SU-DHL-6 (cell line): ENCODE data around the gene ETS1.

Experiments
- H2AFZ ChIP-seq: fragments of 200-600 bp; sonication (generic); 2 replicates; pipeline ENCODE4 v1.6.1; 2014; ENCODE audit warnings: low read depth, mild to moderate bottlenecking, moderate library complexity, mixed read lengths, antibody characterized with exemption, low read length; ENCODE audit not compliant: severe bottlenecking
- H3F3A ChIP-seq: fragments of 200-600 bp; shearing (Covaris generic); 2 replicates; pipeline ENCODE4 v1.6.0; 2016; ENCODE audit warnings: antibody characterized with exemption, mild to moderate bottlenecking; ENCODE audit not compliant: insufficient read depth
- H3K27ac ChIP-seq: fragments of 200-600 bp; sonication (generic); 2 replicates; pipeline ENCODE4 v1.5.1; 2016; ENCODE audit warnings: low read depth, mild to moderate bottlenecking, low read length, moderate library complexity, mixed read lengths
- H3K27me3 ChIP-seq: fragments of 200-600 bp; sonication (generic), shearing (Covaris generic); 2 replicates; pipeline ENCODE4 v1.6.0; 2014; ENCODE audit warnings: mild to moderate bottlenecking, low read length
- H3K36me3 ChIP-seq: fragments of 200-600 bp; sonication (generic); 2 replicates; pipeline ENCODE4 v1.6.1; 2014; ENCODE audit warnings: mild to moderate bottlenecking, low read length, mixed read lengths
- H3K4me2 ChIP-seq: fragments of 300-600, 200-600 bp; shearing (Covaris generic), sonication (generic); 2 replicates; pipeline ENCODE4 v1.6.0; 2014; ENCODE audit warnings: low read length, low read depth, mild to moderate bottlenecking; ENCODE audit not compliant: poor library complexity, severe bottlenecking
- H3K4me3 ChIP-seq: fragments of 200-600 bp; sonication (generic); 2 replicates; pipeline ENCODE4 v1.5.1; 2014; ENCODE audit warnings: antibody characterized with exemption, low read length, mild to moderate bottlenecking, mixed read lengths; ENCODE audit not compliant: insufficient read depth, poor library complexity, severe bottlenecking
- H3K79me2 ChIP-seq: fragments of 200-600 bp; sonication (generic); 2 replicates; pipeline ENCODE4 v1.6.1; 2014; ENCODE audit warnings: mild to moderate bottlenecking, low read length, moderate library complexity; ENCODE audit not compliant: insufficient read depth
- H3K9ac ChIP-seq: fragments of 200-600 bp; sonication (generic); 2 replicates; pipeline ENCODE4 v1.7.0; 2014; ENCODE audit warnings: mild to moderate bottlenecking, low read length
- H3K9me2 ChIP-seq: fragments of 200-600 bp; sonication (generic); replicated peaks from 2 replicates; pipeline ENCODE4 v1.6.1; 2014; ENCODE audit warnings: low read length; ENCODE audit not compliant: insufficient read depth
- H3K9me3 ChIP-seq: fragments of 200-600 bp; sonication (generic); 2 replicates; pipeline ENCODE4 v1.6.1; 2014; ENCODE audit warnings: low read length, mixed read lengths; ENCODE audit not compliant: insufficient read depth
- H4K20me1 ChIP-seq: fragments of 200-600 bp; sonication (generic); 2 replicates; pipeline ENCODE4 v1.6.1; 2014; ENCODE audit warnings: low read depth, mild to moderate bottlenecking, antibody characterized with exemption, low read length, moderate library complexity, mixed read lengths
- CTCF ChIP-seq: fragments of 200-600 bp; sonication (generic); IDR thresholded peaks from one replicate; pipeline ENCODE4 v1.5.1; 2017; ENCODE audit warnings: antibody characterized with exemption, mild to moderate bottlenecking, low read length, moderate library complexity; ENCODE audit not compliant: insufficient read depth, poor library complexity, severe bottlenecking
- EZH2phosphoT487 ChIP-seq: fragments of 200-600 bp; sonication (generic), shearing (Covaris generic); conservative IDR thresholded peaks from 2 replicates; pipeline ENCODE4 v1.6.1; 2018; ENCODE audit warnings: mild to moderate bottlenecking, antibody characterized with exemption, low read length, moderate library complexity, mixed read lengths

Gene ETS1

GRCh38 chr11:128626913-128627665, 39.7 kb upstream of the ETS1 start:
- Histone ChIP-seq H4K20me1 (no peaks in the 10 kb centered on the region), H3K9me2 (no peaks in the 10 kb centered on the region), H2AFZ (peak overlapping the region; percentile 29), H3K4me2 (peak overlapping the region; percentile 73), H3K27ac (peak overlapping the region; percentile 100), H3K79me2 (no peaks in the 10 kb centered on the region), H3K9ac (peak overlapping the region; percentile 65), H3K9me3 (no peaks in the 10 kb centered on the region), H3K4me3 (no peak overlapping the region), H3K36me3 (no peaks in the 10 kb centered on the region), H3K27me3 (no peaks in the 10 kb centered on the region), H3F3A (peaks cover 53% of the 10 kb centered on the region)
- no peak for TF ChIP-seq EZH2phosphoT487
- TF ChIP-seq CTCF, result no peak

GRCh38 chr11:128625746-128626145, 38.4 kb upstream of the ETS1 start:
- peak overlapping the region; percentile 13 for H3K4me3 ChIP-seq
- H3F3A ChIP-seq, result peaks cover 60% of the 10 kb centered on the region
- no peaks in the 10 kb centered on the region for H3K9me2 ChIP-seq
- no peaks in the 10 kb centered on the region for H3K36me3 ChIP-seq
- TF ChIP-seq CTCF, result no peak
- no peak for TF ChIP-seq EZH2phosphoT487
- H3K4me2 ChIP-seq, result peak overlapping the region; percentile 73
- H2AFZ ChIP-seq, result no peak overlapping the region
- no peaks in the 10 kb centered on the region for H4K20me1 ChIP-seq
- H3K9me3 ChIP-seq, result no peaks in the 10 kb centered on the region
- H3K9ac ChIP-seq, result peak overlapping the region; percentile 61
- no peaks in the 10 kb centered on the region for H3K27me3 ChIP-seq
- H3K79me2 ChIP-seq, result no peaks in the 10 kb centered on the region
- peak overlapping the region; percentile 100 for H3K27ac ChIP-seq

DNA sequence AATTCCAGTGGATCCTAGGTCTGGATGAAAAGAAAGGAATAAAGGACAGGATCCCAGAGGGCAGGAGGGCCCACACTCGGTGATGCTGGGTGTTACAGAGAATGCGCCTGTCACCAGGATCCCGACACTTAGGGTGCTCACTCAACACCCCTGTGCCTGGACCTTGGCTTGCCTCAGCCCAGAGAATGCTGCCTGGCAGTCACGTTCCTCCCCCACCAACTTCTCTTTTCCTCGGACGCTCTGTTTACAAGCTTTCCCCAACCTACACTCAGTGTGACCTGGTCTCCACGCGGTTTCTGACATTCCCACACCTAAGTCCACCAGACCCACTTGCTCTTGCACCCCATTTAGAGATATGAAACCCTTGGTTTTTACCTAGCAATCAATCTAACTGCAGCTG, 38.0 kb upstream of the ETS1 start:
- peak overlapping the region; percentile 61 for H3K9ac ChIP-seq
- no peak overlapping the region for H3K4me3 ChIP-seq
- TF ChIP-seq CTCF (no peak), EZH2phosphoT487 (no peak)
- H3K27ac ChIP-seq, result peak overlapping the region; percentile 100
- H3K9me3 ChIP-seq, result no peaks in the 10 kb centered on the region
- H3K36me3 ChIP-seq, result no peaks in the 10 kb centered on the region
- no peaks in the 10 kb centered on the region for H4K20me1 ChIP-seq
- H3K9me2 ChIP-seq, result no peaks in the 10 kb centered on the region
- H3F3A ChIP-seq, result peaks cover 60% of the 10 kb centered on the region
- no peaks in the 10 kb centered on the region for H3K27me3 ChIP-seq
- H2AFZ ChIP-seq, result no peak overlapping the region
- peak overlapping the region; percentile 73 for H3K4me2 ChIP-seq
- no peaks in the 10 kb centered on the region for H3K79me2 ChIP-seq
